AG04450 (cell line): ENCODE data around the gene HES1. TPM values are rescaled to one million over a fixed set of nuclear protein-coding genes. Genes with fewer than 3 reads are reported as not detected.
"Not testable (repeated sequence)": the region's sequence is repeated elsewhere in the genome, so short reads cannot be mapped to it uniquely, and the experiment has no call there.

Source experiments
- CTCF ChIA-PET: fragments of 300-600, 350-600 bp; formaldehyde crosslinking; extraction: SDS; loops from one replicate; lab custom pipeline; 2022; ENCODE audit warnings: antibody characterized with exemption, inconsistent platforms; lab: Charles Lee
- POLR2A ChIA-PET: fragments of 350-600 bp; formaldehyde crosslinking; extraction: SDS; loops from one replicate; lab custom pipeline; 2021; ENCODE audit warnings: antibody characterized with exemption, inconsistent platforms; lab: Yijun Ruan, JAX
- DNase-seq: peaks from one replicate; pipeline ENCODE4 v3.0.0-alpha.2; 2011; ENCODE audit warnings: low read depth, low spot score
- H3K27ac ChIP-seq: one replicate; pipeline ENCODE4 v1.5.1; 2012; ENCODE audit warnings: low read depth, low read length, control low read depth
- H3K27me3 ChIP-seq: one replicate; pipeline ENCODE4 v1.6.0; 2012; ENCODE audit warnings: low read length; ENCODE audit not compliant: control insufficient read depth, insufficient read depth
- H3K4me3 ChIP-seq: 2 replicates; pipeline ENCODE4 v1.5.1; 2011; ENCODE audit warnings: mild to moderate bottlenecking, low read depth, low read length, control low read depth
- H3K9me3 ChIP-seq: 2 replicates; pipeline ENCODE4 v1.5.1; 2012; ENCODE audit warnings: low read length; ENCODE audit not compliant: control insufficient read depth, insufficient read depth
- polyA plus RNA-seq: library from polyadenylated mRNA; depleted of rRNA; stranded (reverse); fragments of >200 nt; gene quantifications from 2 replicates; pipeline ENCODE4 v1.2.3, GENCODE V29; 2011
- TF ChIP-seq, protein P1 (sequence below): IDR thresholded peaks from 2 replicates; pipeline ENCODE4 v1.5.1; 2011; ENCODE audit warnings: low read depth, low read length, control low read depth, inconsistent platforms

The HES1 gene
- polyA plus RNA-seq, 1 experiment, result 1.3 TPM

DNA sequence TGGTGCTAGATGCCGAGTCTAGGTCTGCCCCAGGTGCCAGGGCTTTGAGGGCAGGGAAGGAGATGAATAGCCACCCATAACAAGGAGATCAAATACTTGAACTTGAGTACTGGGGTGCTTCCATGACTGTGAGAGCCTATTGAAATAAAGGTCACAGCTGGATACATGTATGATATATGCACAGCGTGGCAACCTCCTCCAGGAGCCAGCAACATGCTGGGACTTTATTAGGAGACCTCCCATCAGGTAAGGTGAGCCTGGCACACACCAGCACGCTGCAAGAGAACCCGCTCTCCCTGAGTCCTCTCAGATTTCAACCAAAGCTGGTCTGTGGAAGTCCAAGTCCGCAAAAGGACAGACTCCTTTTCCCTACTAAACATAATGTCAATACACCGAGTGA, 10.5 kb upstream of the HES1 start:
- ChIA-PET CTCF (no interaction called here), POLR2A (interaction anchor here (1.1 kb wide), 1 partner anchor 140 kb away, joined by 3 read pairs; no protein-coding TSS in a partner anchor)
- no peak overlapping the region for H3K4me3 ChIP-seq
- H3K27me3 ChIP-seq, result peaks cover 27% of the 10 kb centered on the region
- no peak overlapping the region for H3K27ac ChIP-seq
- TF ChIP-seq, protein P1, sequence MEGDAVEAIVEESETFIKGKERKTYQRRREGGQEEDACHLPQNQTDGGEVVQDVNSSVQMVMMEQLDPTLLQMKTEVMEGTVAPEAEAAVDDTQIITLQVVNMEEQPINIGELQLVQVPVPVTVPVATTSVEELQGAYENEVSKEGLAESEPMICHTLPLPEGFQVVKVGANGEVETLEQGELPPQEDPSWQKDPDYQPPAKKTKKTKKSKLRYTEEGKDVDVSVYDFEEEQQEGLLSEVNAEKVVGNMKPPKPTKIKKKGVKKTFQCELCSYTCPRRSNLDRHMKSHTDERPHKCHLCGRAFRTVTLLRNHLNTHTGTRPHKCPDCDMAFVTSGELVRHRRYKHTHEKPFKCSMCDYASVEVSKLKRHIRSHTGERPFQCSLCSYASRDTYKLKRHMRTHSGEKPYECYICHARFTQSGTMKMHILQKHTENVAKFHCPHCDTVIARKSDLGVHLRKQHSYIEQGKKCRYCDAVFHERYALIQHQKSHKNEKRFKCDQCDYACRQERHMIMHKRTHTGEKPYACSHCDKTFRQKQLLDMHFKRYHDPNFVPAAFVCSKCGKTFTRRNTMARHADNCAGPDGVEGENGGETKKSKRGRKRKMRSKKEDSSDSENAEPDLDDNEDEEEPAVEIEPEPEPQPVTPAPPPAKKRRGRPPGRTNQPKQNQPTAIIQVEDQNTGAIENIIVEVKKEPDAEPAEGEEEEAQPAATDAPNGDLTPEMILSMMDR, result no peak
- no peaks in the 10 kb centered on the region for H3K9me3 ChIP-seq
- DNase-seq, result no peak

DNA sequence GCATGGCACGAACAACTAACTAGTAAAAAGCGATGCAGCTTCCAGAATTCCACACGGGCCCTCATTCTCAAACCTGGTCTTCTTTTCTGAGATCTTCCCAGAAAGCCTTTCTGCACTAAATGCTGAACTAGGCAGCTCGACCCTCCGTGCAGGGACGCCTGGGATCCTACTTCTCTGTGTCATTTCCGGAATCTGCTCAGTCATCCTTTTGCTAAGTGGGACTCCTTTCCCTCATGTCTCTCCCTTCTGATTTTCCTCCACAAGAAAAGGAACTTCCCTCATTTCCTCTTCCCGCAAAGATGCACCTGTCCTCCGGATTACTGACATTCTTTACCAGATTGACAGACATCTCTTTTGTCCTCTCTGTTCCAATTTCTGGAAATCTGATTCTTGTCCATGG, 9.2 kb upstream of the HES1 start:
- DNase-seq, result no peak
- TF ChIP-seq, protein P1, result no peak
- CTCF ChIA-PET, result no interaction called here
- H3K9me3 ChIP-seq, result no peaks in the 10 kb centered on the region
- H3K27me3 ChIP-seq, result peaks cover 36% of the 10 kb centered on the region
- POLR2A ChIA-PET, result no interaction called here
- no peak overlapping the region for H3K4me3 ChIP-seq
- no peak overlapping the region for H3K27ac ChIP-seq

DNA sequence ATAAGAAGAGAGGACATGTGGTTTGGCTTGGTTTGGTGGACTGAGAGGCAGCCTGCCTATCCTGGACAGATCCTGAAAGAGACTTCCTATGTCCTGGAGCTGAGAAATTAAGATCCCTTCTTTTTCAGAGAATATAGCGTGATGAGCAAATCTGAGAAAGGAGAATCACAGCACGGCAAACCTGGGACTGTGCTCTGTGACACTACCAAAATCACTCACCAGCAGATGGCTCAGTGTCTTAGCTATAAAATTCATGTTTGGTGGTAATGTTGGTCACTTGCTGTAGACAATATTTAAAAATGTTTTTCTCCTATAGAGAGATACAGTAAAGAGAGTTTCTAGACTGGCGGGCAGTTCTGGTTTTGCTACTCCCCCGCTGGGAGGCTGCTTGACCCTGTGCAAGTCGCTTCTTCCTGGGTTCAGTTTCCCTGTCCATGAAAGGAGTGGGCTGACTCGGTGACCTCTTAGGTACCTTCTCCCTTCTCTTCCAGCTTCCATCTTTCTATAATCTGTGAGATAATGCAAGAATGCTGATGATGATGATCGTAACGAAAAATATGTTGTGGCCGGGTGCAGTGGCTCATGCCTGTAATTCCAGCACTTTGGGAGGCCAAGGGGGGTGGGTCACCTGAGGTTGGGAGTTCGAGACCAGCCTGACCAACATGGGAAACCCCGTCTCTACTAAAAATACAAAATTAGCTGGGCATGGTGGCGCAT, 7.6 kb upstream of the HES1 start:
- no peak overlapping the region for H3K27ac ChIP-seq
- H3K4me3 ChIP-seq, result no peak overlapping the region
- ChIA-PET CTCF (no interaction called here), POLR2A (no interaction called here)
- TF ChIP-seq, protein P1, result no peak
- H3K27me3 ChIP-seq, result peaks cover 47% of the 10 kb centered on the region
- no peaks in the 10 kb centered on the region for H3K9me3 ChIP-seq
- DNase-seq, result no peak

DNA sequence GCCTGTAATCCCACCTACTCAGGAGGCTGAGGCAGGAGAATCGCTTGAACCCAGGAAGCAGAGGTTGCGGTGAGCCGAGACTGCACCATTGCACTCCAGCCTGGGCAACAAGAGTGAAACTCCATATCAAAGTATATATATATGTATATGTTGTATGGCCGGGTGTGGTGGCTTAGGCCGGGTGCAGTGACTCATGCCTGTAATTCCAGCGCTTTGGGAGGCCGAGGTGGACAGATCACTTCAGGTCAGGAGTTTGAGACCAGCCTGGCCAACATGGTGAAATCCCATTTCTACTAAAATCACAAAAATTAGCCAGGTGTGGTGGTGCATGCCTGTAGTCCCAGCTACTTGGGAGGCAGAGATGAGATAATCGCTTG, 7.0 kb upstream of the HES1 start:
- H3K27me3 ChIP-seq, result peaks cover 45% of the 10 kb centered on the region
- H3K9me3 ChIP-seq, POLR2A ChIA-PET, H3K27ac ChIP-seq, H3K4me3 ChIP-seq, DNase-seq: not testable (repeated sequence)
- CTCF ChIA-PET, result interaction anchor here (0.6 kb wide), 1 partner anchor 170 kb away, joined by 3 read pairs; no protein-coding TSS in a partner anchor

DNA sequence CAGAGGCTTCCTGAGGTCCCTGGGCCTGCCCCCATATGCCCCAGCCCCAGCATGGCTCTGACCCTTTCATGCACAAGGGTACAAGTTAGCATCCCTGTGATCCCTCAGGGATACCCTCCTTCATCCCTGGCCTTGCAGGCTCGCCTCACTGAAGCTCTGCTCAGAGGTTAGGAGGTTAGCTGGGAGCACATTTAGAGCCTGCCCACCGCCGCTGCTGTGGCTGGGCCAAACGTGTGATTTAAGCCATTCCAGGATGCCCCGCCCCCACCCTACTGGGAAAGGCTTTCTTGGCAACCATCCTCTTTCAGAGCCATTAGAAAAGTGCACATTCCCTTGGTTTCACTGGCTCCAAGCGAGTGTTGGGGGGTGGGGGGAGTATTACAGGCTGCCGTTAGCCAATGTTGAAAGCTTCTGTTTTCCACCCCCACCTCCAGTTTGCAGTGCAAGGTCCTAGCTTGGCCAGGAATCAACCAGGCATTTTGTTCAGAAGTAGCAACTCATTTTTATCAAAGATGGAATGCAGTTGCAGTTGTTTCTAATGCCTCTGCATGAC, 6.3 kb upstream of the HES1 start:
- peaks cover 43% of the 10 kb centered on the region for H3K27me3 ChIP-seq
- CTCF ChIA-PET, result interaction anchor here (0.6 to 1.6 kb wide), 3 partner anchors 170 to 349 kb away, joined by 3 to 6 read pairs (median 5); no protein-coding TSS in a partner anchor
- TF ChIP-seq, protein P1, result no peak
- POLR2A ChIA-PET, result no interaction called here
- H3K4me3 ChIP-seq, result no peak overlapping the region
- H3K27ac ChIP-seq, result no peak overlapping the region
- DNase-seq, result no peak
- no peaks in the 10 kb centered on the region for H3K9me3 ChIP-seq
